ENCODE measurements around the gene GGT7.
A peak's percentile ranks its signal among the peaks of the same experiment; 100 is the strongest.

Gene GGT7

GRCh38 chr20:34842143-34842542 lies 30.5 kb downstream of the GGT7 start:
- Histone ChIP-seq H3K9ac (ENCODE audit: low read length) (no peak overlapping the region), H3K36me3 (ENCODE audit: control insufficient read depth, insufficient read depth, low read length) (peaks cover 12% of the 10 kb centered on the region; the same call in 1 of the 2 replicates), H3K4me1 (ENCODE audit: control insufficient read depth, insufficient read depth, low read length) (no peaks in the 10 kb centered on the region), H3K4me3 (ENCODE audit: low read depth, low read length) (no peak overlapping the region), H3K27me3 (ENCODE audit: control insufficient read depth, insufficient read depth, low read length) (no peaks in the 10 kb centered on the region), H3K27ac (ENCODE audit: low read depth, low read length) (no peak overlapping the region), H3K9me3 (ENCODE audit: control insufficient read depth, insufficient read depth, low read depth, low read length) (no peaks in the 10 kb centered on the region)

- Histone ChIP-seq H3K9me3 (ENCODE audit: control insufficient read depth, insufficient read depth, low read depth, low read length) (no peaks in the 10 kb centered on the region), H3K36me3 (ENCODE audit: control insufficient read depth, insufficient read depth, low read length) (no peaks in the 10 kb centered on the region), H3K4me1 (ENCODE audit: control insufficient read depth, insufficient read depth, low read length) (no peaks in the 10 kb centered on the region), H3K9ac (ENCODE audit: low read length) (no peak overlapping the region), H3K27me3 (ENCODE audit: control insufficient read depth, insufficient read depth, low read length) (no peaks in the 10 kb centered on the region), H3K4me3 (ENCODE audit: low read depth, low read length) (no peak overlapping the region), H3K27ac (ENCODE audit: low read depth, low read length) (no peak overlapping the region)
Measured at GRCh38 chr20:34834459-34834893, 38.2 kb downstream of the GGT7 start.

GRCh38 chr20:34831936-34832335 lies 40.7 kb downstream of the GGT7 start:
- Histone ChIP-seq H3K27ac (ENCODE audit: low read depth, low read length) (no peak overlapping the region), H3K9ac (ENCODE audit: low read length) (no peak overlapping the region), H3K4me1 (ENCODE audit: control insufficient read depth, insufficient read depth, low read length) (no peaks in the 10 kb centered on the region), H3K27me3 (ENCODE audit: control insufficient read depth, insufficient read depth, low read length) (no peaks in the 10 kb centered on the region), H3K9me3 (ENCODE audit: control insufficient read depth, insufficient read depth, low read depth, low read length) (no peaks in the 10 kb centered on the region), H3K4me3 (ENCODE audit: low read depth, low read length) (no peak overlapping the region), H3K36me3 (ENCODE audit: control insufficient read depth, insufficient read depth, low read length) (no peaks in the 10 kb centered on the region)

GRCh38 chr20:34829191-34829590 lies 43.5 kb downstream of the GGT7 start:
- no peaks in the 10 kb centered on the region for H3K27me3 ChIP-seq (ENCODE audit: control insufficient read depth, insufficient read depth, low read length)
- H3K9me3 ChIP-seq (ENCODE audit: control insufficient read depth, insufficient read depth, low read depth, low read length), result no peaks in the 10 kb centered on the region
- H3K4me3 ChIP-seq (ENCODE audit: low read depth, low read length), result no peak overlapping the region
- H3K27ac ChIP-seq (ENCODE audit: low read depth, low read length), result no peak overlapping the region
- H3K4me1 ChIP-seq (ENCODE audit: control insufficient read depth, insufficient read depth, low read length), result peaks cover 2% of the 10 kb centered on the region
- no peak overlapping the region for H3K9ac ChIP-seq (ENCODE audit: low read length)
- no peaks in the 10 kb centered on the region for H3K36me3 ChIP-seq (ENCODE audit: control insufficient read depth, insufficient read depth, low read length)

DNA sequence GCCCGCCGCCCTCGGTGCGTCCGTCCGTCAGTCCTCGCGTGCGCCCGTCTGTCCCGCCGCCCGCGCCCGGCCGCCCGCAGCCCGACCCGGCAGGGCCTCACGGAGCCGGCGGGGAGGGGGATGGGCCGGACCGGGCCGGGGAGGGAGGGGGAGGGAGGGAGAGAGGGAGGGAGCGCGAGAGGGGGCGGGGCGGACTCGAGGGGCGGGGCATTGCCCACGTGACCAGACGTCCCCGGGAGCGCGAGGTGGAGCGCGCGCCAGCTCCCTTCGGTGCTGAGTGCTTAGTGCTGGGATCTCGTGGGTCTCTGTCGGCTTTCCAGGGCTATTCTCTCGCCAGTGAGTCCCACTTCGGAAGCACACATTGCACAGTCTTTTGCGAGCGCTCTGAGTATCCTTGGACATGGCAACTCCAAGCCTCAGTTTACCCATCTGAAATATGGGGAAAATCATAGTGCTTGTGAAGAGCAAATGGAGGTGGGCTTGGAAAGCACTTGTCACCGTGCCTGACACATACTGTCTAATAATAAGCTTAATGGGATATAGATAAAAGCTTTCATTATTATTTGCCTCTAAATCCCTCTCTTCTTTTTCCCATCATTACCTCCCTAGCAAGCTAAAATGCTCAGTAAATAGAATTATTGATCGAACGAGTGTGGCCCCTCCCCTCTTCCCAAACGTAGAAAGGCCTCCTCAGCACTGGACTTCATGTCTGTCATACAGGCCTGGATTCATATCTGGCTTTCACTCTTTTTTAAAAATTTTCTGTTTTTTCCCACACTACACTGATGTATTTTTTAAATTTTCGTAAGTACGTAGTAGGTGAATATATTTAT lies 46.9 kb downstream of the GGT7 start, which contains the start of gene NCOA6:
TSS of gene NCOA6 (minus strand) at position 122 of the 833 bp plus-strand sequence. CDS start 43,296 bp downstream, outside the sequence.
- Histone ChIP-seq H3K9me3 (ENCODE audit: control insufficient read depth, insufficient read depth, low read depth, low read length) (no peaks in the 10 kb centered on the region), H3K36me3 (ENCODE audit: control insufficient read depth, insufficient read depth, low read length) (no peaks in the 10 kb centered on the region), H3K4me1 (ENCODE audit: control insufficient read depth, insufficient read depth, low read length) (peaks cover 6% of the 10 kb centered on the region), H3K27me3 (ENCODE audit: control insufficient read depth, insufficient read depth, low read length) (no peaks in the 10 kb centered on the region), H3K27ac (ENCODE audit: low read depth, low read length) (peak within 1 kb of the TSS; percentile 12; the same call in 1 of the 2 replicates), H3K9ac (ENCODE audit: low read length) (peak within 1 kb of the TSS; percentile 71), H3K4me3 (ENCODE audit: low read depth, low read length) (peak within 1 kb of the TSS; percentile 91)

GRCh38 chr20:34824806-34825529 lies 47.7 kb downstream of the GGT7 start:
- Histone ChIP-seq H3K36me3 (ENCODE audit: control insufficient read depth, insufficient read depth, low read length) (no peaks in the 10 kb centered on the region), H3K4me1 (ENCODE audit: control insufficient read depth, insufficient read depth, low read length) (peaks cover 6% of the 10 kb centered on the region), H3K9ac (ENCODE audit: low read length) (peak overlapping the region; percentile 71), H3K9me3 (ENCODE audit: control insufficient read depth, insufficient read depth, low read depth, low read length) (no peaks in the 10 kb centered on the region), H3K27me3 (ENCODE audit: control insufficient read depth, insufficient read depth, low read length) (no peaks in the 10 kb centered on the region), H3K4me3 (ENCODE audit: low read depth, low read length) (peak overlapping the region; percentile 91), H3K27ac (ENCODE audit: low read depth, low read length) (peak overlapping the region; percentile 12; the same call in 1 of the 2 replicates)

DNA sequence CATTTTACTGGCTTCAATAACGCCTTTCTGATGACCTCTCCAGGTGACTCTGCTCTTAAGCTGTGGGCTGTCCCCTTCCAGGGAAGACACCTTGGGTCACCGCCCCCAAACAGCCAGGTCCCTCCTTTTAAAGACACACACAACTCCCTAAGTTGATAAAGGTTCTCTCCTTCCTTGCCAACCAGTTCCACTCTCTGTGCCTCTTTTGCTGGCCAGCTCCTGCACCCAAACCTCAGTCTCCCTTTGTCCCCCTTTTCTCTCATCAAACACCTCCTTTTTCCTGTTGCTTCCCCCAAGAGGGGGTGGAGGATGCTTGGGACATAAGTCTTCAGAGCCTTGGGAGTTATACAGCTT lies 48.2 kb downstream of the GGT7 start:
- H3K4me1 ChIP-seq (ENCODE audit: control insufficient read depth, insufficient read depth, low read length), result peaks cover 6% of the 10 kb centered on the region
- H3K27me3 ChIP-seq (ENCODE audit: control insufficient read depth, insufficient read depth, low read length), result no peaks in the 10 kb centered on the region
- no peaks in the 10 kb centered on the region for H3K36me3 ChIP-seq (ENCODE audit: control insufficient read depth, insufficient read depth, low read length)
- H3K27ac ChIP-seq (ENCODE audit: low read depth, low read length), result no peak overlapping the region
- H3K4me3 ChIP-seq (ENCODE audit: low read depth, low read length), result peak overlapping the region; percentile 91
- no peaks in the 10 kb centered on the region for H3K9me3 ChIP-seq (ENCODE audit: control insufficient read depth, insufficient read depth, low read depth, low read length)
- H3K9ac ChIP-seq (ENCODE audit: low read length), result peak overlapping the region; percentile 71

- peak overlapping the region; percentile 71 for H3K9ac ChIP-seq (ENCODE audit: low read length)
- H3K36me3 ChIP-seq (ENCODE audit: control insufficient read depth, insufficient read depth, low read length), result no peaks in the 10 kb centered on the region
- no peaks in the 10 kb centered on the region for H3K27me3 ChIP-seq (ENCODE audit: control insufficient read depth, insufficient read depth, low read length)
- H3K4me3 ChIP-seq (ENCODE audit: low read depth, low read length), result peak overlapping the region; percentile 91
- H3K27ac ChIP-seq (ENCODE audit: low read depth, low read length), result no peak overlapping the region
- H3K9me3 ChIP-seq (ENCODE audit: control insufficient read depth, insufficient read depth, low read depth, low read length), result no peaks in the 10 kb centered on the region
- peaks cover 6% of the 10 kb centered on the region for H3K4me1 ChIP-seq (ENCODE audit: control insufficient read depth, insufficient read depth, low read length)
Measured at GRCh38 chr20:34824026-34824425, 48.6 kb downstream of the GGT7 start.

- Histone ChIP-seq H3K4me1 (ENCODE audit: control insufficient read depth, insufficient read depth, low read length) (peaks cover 9% of the 10 kb centered on the region), H3K9ac (ENCODE audit: low read length) (no peak overlapping the region), H3K36me3 (ENCODE audit: control insufficient read depth, insufficient read depth, low read length) (no peaks in the 10 kb centered on the region), H3K27me3 (ENCODE audit: control insufficient read depth, insufficient read depth, low read length) (no peaks in the 10 kb centered on the region), H3K4me3 (ENCODE audit: low read depth, low read length) (no peak overlapping the region), H3K27ac (ENCODE audit: low read depth, low read length) (no peak overlapping the region), H3K9me3 (ENCODE audit: control insufficient read depth, insufficient read depth, low read depth, low read length) (no peaks in the 10 kb centered on the region)
Measured at GRCh38 chr20:34820805-34821578, 51.7 kb downstream of the GGT7 start.

DNA sequence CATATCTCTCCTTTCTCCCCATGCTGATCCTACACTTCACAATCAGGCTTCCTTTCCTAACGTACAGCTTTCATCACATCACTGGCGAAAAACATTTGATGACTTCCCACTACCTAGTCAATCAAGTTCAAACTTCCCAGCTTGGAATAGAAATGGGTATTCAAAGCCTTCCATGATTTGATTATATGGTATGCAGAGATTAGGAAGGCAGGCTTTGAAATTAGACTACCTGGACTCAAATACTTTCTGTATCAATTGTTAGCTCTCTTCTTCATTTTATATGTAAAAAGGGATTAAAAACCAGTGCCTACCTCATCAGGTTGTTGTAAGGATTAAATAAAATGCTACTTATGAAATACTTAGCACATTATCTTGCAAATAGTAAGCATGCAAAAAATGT lies 54.9 kb downstream of the GGT7 start:
- Histone ChIP-seq H3K9me3 (ENCODE audit: control insufficient read depth, insufficient read depth, low read depth, low read length) (no peaks in the 10 kb centered on the region), H3K27me3 (ENCODE audit: control insufficient read depth, insufficient read depth, low read length) (no peaks in the 10 kb centered on the region), H3K4me1 (ENCODE audit: control insufficient read depth, insufficient read depth, low read length) (peaks cover 7% of the 10 kb centered on the region; the same call in 1 of the 2 replicates), H3K4me3 (ENCODE audit: low read depth, low read length) (no peak overlapping the region), H3K36me3 (ENCODE audit: control insufficient read depth, insufficient read depth, low read length) (no peaks in the 10 kb centered on the region), H3K9ac (ENCODE audit: low read length) (no peak overlapping the region), H3K27ac (ENCODE audit: low read depth, low read length) (no peak overlapping the region)

Measured in HUES6 (cell line).